GM19239 (cell line): Measurements from ENCODE around the gene GIPC2.

Experiments
- DNase-seq: peaks from one replicate; pipeline ENCODE4 v3.0.0; 2011; ENCODE audit warnings: low spot score; ENCODE audit not compliant: insufficient read length
- FAIRE-seq: peaks from 2 replicates; lab custom pipeline; 2011; peaks lifted over from hg19 to GRCh38; lab: Jason Lieb, UNC

The GIPC2 gene

GRCh38 chr1:78178816-78179215 is 133.1 kb downstream of the GIPC2 start:
- FAIRE-seq = no peak
- no peak for DNase-seq

- FAIRE-seq (no peak), DNase-seq (no peak)
Observed at GRCh38 chr1:78184460-78185072, 138.8 kb downstream of the GIPC2 start.
